GM19438 (cell line): ENCODE data around the gene NACC1.
A peak's percentile ranks its signal among the peaks of the same experiment; 100 is the strongest.
"Not testable (repeated sequence)": the region's sequence is repeated elsewhere in the genome, so short reads cannot be mapped to it uniquely, and the experiment has no call there.

Experiments
- ATAC-seq: cut with Tn5 transposase; IDR thresholded peaks from one replicate; pipeline ENCODE4 v1.9.1; 2021; ENCODE audit warnings: low read depth; ENCODE audit not compliant: unreplicated experiment

The NACC1 gene

GRCh38 chr19:13138171-13138915, 20.3 kb downstream of the NACC1 start:
- ATAC-seq = no peak

- no peak for ATAC-seq
Observed at GRCh38 chr19:13138916-13139198, 20.8 kb downstream of the NACC1 start.

- ATAC-seq = no peak
Observed at GRCh38 chr19:13139633-13140311, 21.7 kb downstream of the NACC1 start.

- ATAC-seq = no peak
Observed at GRCh38 chr19:13146763-13147563, 28.9 kb downstream of the NACC1 start.

GRCh38 chr19:13149173-13149627, 31.1 kb downstream of the NACC1 start:
- not testable (repeated sequence) for ATAC-seq

GRCh38 chr19:13149628-13150186, 31.6 kb downstream of the NACC1 start:
- ATAC-seq = no peak

- no peak for ATAC-seq
Observed at GRCh38 chr19:13150187-13150930, 32.3 kb downstream of the NACC1 start, which contains the start of the genes IER2 and STX10. TSS of gene IER2 (plus strand) at chr19:13150411. CDS start at chr19:13153187, 2,776 bp downstream. TSS of gene STX10 (minus strand) at chr19:13150375. CDS start at chr19:13150173, 202 bp downstream.

DNA sequence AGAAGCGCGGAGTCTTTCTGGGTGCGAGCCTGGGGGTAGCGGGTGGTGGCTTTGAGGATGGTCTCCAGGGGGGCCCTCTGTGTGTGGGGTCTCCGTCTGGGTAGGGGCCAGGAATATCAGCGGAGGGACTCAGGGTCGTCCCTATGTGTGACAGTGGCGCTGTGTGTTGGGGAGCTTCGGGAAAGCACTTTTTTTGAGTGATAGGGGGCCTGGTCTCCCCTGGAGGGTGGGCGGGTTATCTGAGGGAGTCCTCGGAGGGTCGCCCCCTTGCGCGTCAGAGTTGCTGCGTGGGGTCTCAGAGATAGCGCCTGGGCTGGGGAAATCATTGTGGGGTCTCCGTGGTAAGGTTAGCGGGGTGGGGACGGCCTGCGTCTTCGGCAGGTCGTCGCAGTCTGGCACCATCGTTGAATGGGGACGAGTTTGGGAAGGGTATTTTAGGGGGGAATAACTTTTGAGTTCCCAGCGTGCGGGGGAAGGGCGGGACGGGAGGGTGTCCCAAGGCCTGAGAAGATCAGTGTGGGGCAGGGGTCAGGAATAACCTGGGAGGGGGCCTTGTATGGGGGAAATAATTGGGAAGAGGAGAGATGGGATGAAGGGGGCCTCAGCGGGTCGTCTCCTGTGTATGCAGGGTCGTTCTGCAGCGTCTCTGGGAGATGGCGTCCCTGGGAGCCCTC, 33.0 kb downstream of the NACC1 start:
- ATAC-seq = no peak

- peak; percentile 39 for ATAC-seq
Observed at GRCh38 chr19:13151605-13152355, 33.7 kb downstream of the NACC1 start.

DNA sequence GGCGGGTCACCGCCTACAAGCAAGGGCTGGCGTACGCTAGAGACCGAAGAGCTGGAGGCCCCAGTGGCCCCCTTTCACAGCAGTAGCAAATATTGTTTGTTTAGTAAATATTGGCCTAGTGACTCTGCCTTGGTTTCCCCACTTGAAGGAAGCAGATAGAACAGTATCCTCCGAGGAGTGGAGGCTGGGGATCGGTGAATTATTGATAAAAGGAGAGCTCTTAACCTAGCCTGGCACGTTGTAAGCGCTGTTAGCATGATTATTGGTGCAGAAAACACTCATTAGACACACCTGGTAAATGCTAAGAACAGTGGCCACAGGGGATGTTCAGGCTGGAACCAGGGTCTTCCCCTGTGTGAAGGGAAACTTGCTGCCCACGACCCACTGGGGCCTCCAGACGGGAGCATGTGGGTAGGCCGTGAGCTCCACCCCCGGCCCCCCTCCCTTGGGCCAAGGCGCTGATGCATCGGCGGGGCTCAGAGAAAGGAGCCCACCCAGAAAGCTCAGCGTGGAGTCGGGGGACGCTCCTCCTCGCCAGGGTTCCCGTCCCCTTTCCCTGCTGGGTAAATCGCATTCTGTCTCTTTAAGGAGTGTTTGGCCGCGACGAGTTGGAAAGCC, 34.4 kb downstream of the NACC1 start:
- ATAC-seq = no peak

DNA sequence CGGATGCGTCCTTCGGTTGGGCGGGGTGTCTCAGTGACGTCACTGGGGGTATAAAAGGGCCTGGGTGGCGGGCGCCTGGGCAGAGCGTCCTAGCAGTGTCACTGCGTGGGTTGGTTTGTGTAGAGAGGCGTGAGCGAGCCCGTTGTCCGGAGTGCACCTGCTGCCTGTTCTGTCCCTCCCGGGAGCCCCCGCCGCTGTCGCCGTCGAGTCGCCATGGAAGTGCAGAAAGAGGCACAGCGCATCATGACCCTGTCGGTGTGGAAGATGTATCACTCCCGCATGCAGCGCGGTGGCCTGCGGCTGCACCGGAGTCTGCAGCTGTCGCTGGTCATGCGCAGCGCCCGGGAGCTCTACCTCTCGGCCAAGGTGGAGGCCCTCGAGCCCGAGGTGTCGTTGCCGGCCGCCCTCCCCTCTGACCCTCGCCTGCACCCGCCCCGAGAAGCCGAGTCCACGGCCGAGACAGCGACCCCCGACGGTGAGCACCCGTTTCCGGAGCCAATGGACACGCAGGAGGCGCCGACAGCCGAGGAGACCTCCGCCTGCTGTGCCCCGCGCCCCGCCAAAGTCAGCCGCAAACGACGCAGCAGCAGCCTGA, 35.0 kb downstream of the NACC1 start:
- ATAC-seq = no peak

DNA sequence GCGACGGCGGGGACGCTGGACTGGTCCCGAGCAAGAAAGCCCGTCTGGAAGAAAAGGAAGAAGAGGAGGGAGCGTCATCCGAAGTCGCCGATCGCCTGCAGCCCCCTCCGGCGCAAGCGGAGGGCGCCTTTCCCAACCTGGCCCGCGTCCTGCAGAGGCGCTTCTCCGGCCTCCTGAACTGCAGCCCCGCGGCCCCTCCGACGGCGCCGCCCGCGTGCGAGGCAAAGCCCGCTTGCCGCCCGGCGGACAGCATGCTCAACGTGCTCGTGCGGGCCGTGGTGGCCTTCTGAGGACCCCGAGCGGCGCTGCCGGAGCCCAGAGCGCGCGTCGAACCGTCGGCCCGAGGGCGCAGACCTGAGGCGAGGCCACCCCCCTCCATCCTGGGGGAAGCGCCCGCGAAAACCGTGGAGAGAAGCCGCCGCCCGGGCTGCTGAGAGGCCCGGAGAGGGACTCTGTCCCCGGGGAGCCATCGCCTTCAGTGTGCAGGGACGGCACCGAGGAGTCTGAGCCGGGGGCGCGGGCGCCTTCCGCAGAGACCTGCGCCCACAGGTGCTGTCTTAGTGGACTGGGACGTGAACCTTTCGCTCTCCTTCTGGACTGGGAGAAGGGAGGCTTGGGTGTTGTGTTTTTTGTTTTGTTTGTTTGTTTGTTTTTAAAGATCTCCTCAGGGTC, 35.6 kb downstream of the NACC1 start:
- ATAC-seq = no peak

- no peak for ATAC-seq
Observed at GRCh38 chr19:13154241-13154778, 36.2 kb downstream of the NACC1 start.

DNA sequence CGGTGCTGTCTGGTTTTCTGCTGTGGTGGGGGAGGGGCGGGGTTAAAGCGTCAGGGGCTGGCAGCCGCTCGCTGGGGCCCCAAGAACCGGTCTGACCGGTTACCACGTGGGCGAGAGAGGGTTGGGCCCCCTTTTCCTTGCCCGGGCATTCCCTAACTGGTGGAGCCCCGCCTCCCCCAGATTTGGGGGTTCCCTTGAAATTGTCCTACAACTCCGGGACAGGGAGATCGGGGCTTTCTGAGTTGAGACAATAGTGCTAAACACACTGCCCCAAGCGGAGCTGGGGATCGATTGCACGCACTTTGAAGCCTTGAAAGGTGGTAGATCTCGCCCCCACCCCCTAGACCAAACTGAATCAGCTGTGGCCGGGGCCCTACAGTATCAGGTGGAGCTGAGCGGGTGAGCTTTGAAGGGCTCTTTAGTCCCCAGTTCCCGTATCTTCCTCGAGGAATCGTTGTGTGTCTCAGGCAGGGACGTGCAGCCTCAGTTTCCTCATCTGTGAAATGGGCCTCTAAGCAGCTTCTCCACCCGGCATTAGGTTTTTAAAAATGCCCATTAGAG, 36.9 kb downstream of the NACC1 start:
- ATAC-seq = no peak

DNA sequence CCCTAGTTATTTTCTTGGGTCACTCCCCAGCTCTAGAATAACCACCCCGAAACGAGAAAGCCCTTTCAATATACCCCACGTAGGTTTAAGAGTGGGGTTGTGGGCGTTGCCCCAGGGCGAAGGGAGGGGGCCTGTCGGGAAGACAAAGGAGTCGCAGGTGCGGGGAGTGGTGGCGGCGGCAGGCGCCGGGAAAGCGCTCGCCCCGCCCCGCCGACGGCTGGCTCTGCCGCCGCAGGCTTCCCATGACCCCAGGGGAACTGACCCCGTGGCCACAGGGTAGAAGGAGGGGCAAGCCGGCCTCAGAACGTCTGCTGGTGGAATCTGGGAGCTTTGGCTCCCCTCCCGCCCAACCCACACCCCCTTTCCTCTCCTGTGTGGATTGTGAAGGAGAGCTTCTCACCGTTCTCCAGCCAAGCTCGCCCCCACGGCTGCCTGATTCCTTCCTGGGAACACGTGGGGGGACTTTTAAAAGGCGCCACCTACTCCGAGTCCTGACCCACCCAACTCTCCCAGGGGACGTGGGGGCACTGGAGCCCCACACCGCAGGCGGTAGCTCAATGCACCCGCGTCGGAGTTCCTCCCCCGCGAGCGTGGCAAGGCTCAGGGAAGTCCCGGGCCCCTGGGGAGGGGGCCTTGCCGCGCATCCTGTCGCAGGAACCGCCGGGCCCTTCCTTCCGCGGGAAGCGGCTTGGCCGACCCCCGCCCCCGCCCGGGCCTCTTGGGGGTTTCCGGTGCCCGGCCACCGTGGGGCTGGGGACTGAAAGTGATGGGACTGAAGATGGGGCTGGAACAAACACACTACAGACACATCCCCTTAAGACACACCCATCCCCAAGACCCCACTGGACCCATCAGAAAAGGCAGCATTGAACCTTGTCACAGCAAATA, 37.7 kb downstream of the NACC1 start:
- ATAC-seq = no peak

GRCh38 chr19:13159713-13160112, 41.6 kb downstream of the NACC1 start:
- no peak for ATAC-seq
